SK-N-MC (cell line): ENCODE measurements around the gene NHLH2.

Experiments used
- EZH2 ChIP-seq: fragments of 200-600 bp; sonication (generic); IDR thresholded peaks from one replicate; pipeline ENCODE4 v1.6.1; 2017; ENCODE audit warnings: antibody characterized with exemption
- POLR2AphosphoS5 ChIP-seq: IDR thresholded peaks from 2 replicates; pipeline ENCODE4 v1.6.1; 2012; ENCODE audit warnings: mild to moderate bottlenecking, low read depth, low read length, borderline replicate concordance

GRCh38 chr1:115839029-115839678 is 1.8 kb downstream of the NHLH2 start:
- TF ChIP-seq POLR2AphosphoS5 = no peak
- TF ChIP-seq EZH2 = no peak
